AG10803 (cell line): Measurements from ENCODE around the gene RBM45.
A peak's percentile ranks its signal among the peaks of the same experiment; 100 is the strongest.
"Not testable (repeated sequence)": the region's sequence is repeated elsewhere in the genome, so short reads cannot be mapped to it uniquely, and the experiment has no call there.

ENCODE experiments used
- DNase-seq: peaks from one replicate; pipeline ENCODE4 v3.0.0; 2010; ENCODE audit warnings: low read depth
- H3K4me3 ChIP-seq: 2 replicates; pipeline ENCODE4 v1.5.1; 2011; ENCODE audit warnings: mild to moderate bottlenecking, low read length, control low read depth
- TF ChIP-seq, protein P1 (sequence below): conservative IDR thresholded peaks from 2 replicates; pipeline ENCODE4 v1.5.1; 2011; ENCODE audit warnings: mild to moderate bottlenecking, low read length, control low read depth, inconsistent platforms

RBM45 gene

GRCh38 chr2:178143481-178143880 is 31.2 kb downstream of the RBM45 start:
- no peak overlapping the region for H3K4me3 ChIP-seq
- no peak for DNase-seq
- TF ChIP-seq, protein P1, sequence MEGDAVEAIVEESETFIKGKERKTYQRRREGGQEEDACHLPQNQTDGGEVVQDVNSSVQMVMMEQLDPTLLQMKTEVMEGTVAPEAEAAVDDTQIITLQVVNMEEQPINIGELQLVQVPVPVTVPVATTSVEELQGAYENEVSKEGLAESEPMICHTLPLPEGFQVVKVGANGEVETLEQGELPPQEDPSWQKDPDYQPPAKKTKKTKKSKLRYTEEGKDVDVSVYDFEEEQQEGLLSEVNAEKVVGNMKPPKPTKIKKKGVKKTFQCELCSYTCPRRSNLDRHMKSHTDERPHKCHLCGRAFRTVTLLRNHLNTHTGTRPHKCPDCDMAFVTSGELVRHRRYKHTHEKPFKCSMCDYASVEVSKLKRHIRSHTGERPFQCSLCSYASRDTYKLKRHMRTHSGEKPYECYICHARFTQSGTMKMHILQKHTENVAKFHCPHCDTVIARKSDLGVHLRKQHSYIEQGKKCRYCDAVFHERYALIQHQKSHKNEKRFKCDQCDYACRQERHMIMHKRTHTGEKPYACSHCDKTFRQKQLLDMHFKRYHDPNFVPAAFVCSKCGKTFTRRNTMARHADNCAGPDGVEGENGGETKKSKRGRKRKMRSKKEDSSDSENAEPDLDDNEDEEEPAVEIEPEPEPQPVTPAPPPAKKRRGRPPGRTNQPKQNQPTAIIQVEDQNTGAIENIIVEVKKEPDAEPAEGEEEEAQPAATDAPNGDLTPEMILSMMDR = no peak

- H3K4me3 ChIP-seq = no peak overlapping the region
- peak; percentile 25 for DNase-seq
- TF ChIP-seq, protein P1 = no peak
Observed at GRCh38 chr2:178152033-178152432, 39.8 kb downstream of the RBM45 start.

DNA sequence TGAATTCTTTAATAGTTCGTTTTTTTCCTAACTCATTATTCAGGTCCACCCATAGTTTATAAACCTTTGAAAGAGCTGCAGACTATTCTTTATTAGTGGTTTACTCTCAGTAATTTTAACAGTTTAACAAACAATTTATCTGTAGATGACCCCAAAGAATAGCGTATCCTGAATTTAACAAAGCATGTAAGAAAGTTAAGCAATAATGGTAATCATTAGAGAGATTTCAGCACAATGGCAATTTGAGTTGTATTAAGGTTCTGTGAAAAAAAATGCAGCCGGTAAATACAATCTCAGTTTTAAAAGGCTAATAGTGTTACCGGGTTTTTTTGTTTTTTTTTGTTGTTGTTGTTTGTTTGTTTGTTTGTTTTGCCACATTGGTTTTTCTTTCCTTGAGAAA is 40.3 kb downstream of the RBM45 start:
- TF ChIP-seq, protein P1 = no peak
- DNase-seq = no peak
- H3K4me3 ChIP-seq = no peak overlapping the region

GRCh38 chr2:178152977-178153376 is 40.7 kb downstream of the RBM45 start:
- no peak for DNase-seq
- TF ChIP-seq, protein P1 = no peak
- H3K4me3 ChIP-seq = no peak overlapping the region

- DNase-seq = not testable (repeated sequence)
Observed at GRCh38 chr2:178153878-178154277, 41.6 kb downstream of the RBM45 start.

DNA sequence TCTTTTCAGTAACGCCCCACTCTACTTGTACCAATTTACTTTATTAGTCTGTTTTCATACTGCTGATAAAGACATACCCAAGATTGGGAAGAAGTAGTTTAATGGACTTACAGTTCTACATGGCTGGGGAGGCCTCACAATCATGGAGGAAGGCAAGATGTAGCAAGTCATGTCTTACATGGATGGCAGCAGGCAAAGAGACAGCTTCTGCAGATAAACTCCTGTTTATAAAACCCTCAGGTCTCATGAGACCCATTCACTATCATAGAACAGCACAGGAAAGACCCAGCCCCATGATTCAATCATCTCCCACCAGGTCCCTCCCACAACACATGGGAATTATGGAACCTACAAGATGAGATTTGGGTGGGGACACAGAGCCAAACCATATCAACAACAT is 43.3 kb downstream of the RBM45 start:
- TF ChIP-seq, protein P1 = no peak
- no peak overlapping the region for H3K4me3 ChIP-seq
- DNase-seq = no peak

More at GRCh38 chr2:178153878-178154277, 41.6 kb downstream of the RBM45 start:
- H3K4me3 ChIP-seq = not testable (repeated sequence)

GRCh38 chr2:178157574-178157973 is 45.3 kb downstream of the RBM45 start:
- H3K4me3 ChIP-seq = no peak overlapping the region
- DNase-seq = no peak
- TF ChIP-seq, protein P1 = no peak

DNA sequence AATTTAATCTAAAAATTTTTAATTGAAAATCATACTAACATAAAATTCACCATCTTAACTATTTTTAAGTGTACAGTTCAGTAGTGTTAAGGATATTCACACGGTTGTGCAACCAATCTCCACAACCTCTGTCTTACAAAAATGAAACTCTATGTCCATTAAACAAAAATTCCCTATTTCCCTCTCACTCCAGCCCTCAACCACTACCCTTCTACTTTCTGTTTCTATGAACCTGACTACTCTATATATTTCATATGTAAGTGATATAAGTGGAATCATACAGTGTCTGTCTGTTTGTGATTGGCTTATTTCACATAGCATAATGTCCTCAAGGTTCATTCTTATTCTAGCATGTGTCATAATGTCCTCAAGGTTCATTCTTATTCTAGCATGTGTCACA is 47.7 kb downstream of the RBM45 start:
- DNase-seq = no peak
- no peak overlapping the region for H3K4me3 ChIP-seq
- TF ChIP-seq, protein P1 = no peak
